HG02610 (cell line): Measurements from ENCODE around the gene GABRG3.
"Not testable (repeated sequence)": the region's sequence is repeated elsewhere in the genome, so short reads cannot be mapped to it uniquely, and the experiment has no call there.

ENCODE experiments used
- ATAC-seq: cut with Tn5 transposase; IDR thresholded peaks from one replicate; pipeline ENCODE4 v1.9.1; 2021; ENCODE audit warnings: mild to moderate bottlenecking, moderate library complexity; ENCODE audit not compliant: unreplicated experiment

GABRG3 gene

GRCh38 chr15:26985050-26985449, 14.1 kb downstream of the GABRG3 start:
- no peak for ATAC-seq

DNA sequence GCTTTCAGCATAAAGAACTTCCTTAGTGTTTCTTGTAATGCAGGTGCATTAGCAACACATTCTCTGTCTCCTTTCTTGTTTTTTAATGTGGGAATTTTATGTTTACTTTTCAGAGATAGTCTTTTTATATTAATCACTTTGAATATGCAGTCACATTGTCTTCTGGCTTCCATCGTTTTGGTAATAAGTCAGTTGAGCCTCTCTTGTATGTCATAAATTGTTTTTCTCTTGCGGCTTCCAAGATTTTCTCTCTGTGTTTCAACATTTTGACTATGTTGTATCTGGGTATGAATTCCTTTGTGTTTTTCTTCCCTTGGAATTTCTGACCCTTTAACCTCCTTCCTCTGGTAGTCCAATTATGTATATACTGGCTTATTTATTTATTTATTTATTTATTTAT, 25.3 kb downstream of the GABRG3 start:
- ATAC-seq, result no peak

- not testable (repeated sequence) for ATAC-seq
These were observed 32.0 kb downstream of the GABRG3 start for GRCh38 chr15:27003003-27003402.

- not testable (repeated sequence) for ATAC-seq
These were observed 33.2 kb downstream of the GABRG3 start for GRCh38 chr15:27004226-27004625.

GRCh38 chr15:27017168-27017809, 46.3 kb downstream of the GABRG3 start:
- ATAC-seq, result no peak

GRCh38 chr15:27019687-27020086, 48.7 kb downstream of the GABRG3 start:
- no peak for ATAC-seq

DNA sequence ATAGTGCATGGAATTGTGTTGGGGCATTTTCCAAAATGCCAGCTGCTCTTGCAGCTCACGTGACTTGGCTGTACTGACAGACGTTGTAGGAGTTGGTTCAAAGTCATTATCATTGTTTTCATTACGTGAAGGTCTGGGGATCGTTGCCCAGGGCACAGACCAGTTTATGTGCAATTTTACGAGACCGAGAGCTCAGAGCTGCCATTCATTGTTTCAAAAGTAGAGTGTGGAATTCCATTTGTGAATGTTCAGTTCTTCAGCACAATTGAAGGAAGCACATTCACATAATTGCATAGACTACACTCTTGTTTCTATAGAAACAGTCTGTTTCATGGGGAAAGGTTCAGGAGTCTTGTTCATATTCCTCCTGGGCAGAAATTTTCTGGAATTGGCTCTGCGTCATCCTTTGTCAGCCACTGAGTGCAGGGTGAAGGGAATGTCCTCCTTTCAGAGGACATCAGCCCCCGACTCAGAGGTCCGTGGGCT, 54.5 kb downstream of the GABRG3 start:
- no peak for ATAC-seq

DNA sequence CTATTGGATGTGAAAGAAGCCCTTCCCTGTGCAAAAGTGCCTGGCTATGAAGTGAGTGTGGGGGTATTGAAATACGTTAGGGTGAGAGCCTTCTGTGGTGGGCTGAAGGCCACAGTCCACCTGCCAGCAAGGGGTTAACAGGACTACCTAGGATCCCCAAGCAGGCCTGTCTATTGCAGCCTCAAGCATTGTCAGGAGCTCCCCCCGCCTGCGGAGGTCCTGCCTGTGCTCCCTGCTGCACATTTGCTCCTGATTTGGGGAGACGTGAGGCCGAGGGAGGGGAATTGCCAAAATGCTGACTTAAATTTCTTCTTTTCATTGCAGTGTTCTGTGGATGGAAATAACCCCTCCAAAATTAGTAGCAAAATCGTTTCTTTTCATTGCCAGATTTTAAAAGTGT, 56.2 kb downstream of the GABRG3 start:
- no peak for ATAC-seq

DNA sequence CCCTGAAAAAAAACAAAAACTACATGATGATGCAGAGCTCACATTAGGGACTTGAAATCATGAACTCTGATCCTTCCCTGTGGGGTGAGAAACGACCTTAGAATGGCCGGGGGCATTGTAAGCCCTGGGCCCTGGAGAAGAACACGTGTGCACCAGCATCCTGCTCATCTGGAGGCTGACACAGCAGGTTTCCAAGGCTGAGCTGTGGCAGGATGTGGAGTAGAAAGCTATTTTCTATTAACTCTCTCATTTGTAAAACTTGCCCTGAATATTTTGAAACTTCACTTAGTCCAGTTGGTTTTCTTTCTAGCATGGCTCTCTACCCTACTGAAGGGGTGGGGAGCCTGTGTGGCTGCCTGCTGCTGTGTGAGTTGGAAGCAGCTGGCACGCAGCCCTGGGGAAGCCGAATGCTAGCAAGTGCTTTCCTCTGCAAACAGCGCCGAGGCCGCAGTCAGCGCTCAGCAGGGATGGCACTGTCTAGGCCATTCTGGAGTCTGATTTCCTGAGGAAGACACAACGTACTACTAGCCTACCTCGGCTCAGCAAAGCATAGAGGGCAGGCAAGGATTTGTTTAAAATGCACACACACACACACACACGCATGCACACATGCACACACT, 58.0 kb downstream of the GABRG3 start:
- no peak for ATAC-seq

GRCh38 chr15:27036210-27036609, 65.2 kb downstream of the GABRG3 start:
- no peak for ATAC-seq

DNA sequence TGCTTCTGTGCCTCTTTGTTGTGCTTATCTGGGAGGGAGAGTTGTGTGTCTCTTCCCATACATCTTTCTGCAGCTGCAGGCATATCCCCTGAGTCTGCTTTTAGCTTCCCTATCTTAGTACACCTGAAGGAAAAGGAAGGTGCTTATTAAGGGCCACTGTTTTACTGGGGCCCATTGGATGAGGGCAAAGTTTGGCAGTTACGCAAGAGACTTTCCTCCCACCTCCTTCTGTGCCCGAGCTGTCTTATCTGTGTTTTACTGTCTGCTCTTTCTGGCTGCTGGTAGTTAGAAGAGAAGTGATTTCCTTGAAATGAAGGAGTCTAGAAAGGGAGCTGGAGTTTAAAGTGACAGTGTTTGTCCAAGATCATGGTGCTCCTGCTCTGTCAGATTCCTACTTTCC, 66.5 kb downstream of the GABRG3 start:
- ATAC-seq, result no peak

DNA sequence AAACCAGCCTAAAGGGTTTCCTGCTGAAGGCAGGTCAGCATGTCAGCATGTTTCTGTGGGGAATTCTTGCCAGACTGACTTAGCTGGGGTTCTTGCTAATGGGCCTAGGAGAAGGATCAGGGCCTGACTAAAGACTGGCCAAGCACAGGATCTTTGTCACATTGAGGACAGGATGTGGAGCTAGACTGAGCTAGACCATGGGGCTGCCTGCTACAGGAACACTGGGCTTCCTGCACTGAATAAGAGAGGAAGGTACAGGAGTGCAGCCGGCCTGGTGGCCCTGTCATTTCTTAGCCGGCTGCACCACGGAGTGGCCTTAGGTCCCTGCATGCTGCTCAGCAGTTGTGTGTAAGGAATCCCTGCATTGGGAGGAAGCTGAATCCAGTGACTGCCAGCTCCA, 68.2 kb downstream of the GABRG3 start:
- no peak for ATAC-seq

GRCh38 chr15:27042230-27042629, 71.2 kb downstream of the GABRG3 start:
- no peak for ATAC-seq

DNA sequence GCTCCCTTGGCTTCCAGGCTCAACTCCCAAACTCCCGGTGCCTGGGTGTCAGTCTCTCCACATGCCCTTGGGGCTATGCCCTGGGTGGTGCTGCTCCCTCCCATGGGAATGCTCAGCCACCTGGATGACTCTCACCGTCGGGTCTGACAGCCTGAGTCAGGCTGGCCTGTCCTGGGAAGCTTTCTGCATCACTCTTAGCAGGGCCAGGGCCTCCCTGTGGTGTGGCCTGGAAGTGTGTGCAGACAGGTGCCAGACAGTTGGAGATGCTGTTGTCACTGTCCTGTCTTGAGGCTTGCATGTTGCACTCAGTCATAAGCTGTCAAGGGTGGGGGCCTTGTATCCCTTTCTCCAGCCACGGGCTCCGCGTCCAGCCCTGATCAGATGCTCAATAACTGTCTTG, 71.7 kb downstream of the GABRG3 start:
- no peak for ATAC-seq

- ATAC-seq, result no peak
These were observed 72.8 kb downstream of the GABRG3 start for GRCh38 chr15:27043770-27044169.

DNA sequence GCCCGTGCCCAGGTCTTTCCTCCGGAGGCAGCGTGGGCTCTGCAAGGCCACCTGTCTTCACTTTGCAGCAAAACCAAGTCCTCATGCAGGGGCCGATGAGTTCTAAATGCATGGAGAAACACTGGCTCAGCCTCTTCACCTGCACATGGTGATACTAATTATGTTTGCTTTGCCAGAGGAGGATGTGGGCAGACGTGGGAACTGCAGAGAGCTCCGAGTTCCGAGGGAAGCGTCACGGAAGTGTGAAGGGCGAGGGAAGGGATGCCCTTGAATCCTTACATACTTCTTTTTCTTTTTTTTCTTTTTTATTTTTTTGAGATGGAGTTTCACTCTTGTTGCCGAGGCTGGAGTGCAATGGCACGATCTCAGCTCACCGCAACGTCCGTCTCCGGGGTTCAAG, 74.8 kb downstream of the GABRG3 start:
- ATAC-seq, result no peak

- ATAC-seq, result no peak
These were observed 75.9 kb downstream of the GABRG3 start for GRCh38 chr15:27046880-27047279.

GRCh38 chr15:27050163-27050562, 79.2 kb downstream of the GABRG3 start:
- no peak for ATAC-seq

- ATAC-seq, result no peak
These were observed 83.4 kb downstream of the GABRG3 start for GRCh38 chr15:27054426-27054825.

GRCh38 chr15:27057904-27058645, 87.1 kb downstream of the GABRG3 start:
- no peak for ATAC-seq

DNA sequence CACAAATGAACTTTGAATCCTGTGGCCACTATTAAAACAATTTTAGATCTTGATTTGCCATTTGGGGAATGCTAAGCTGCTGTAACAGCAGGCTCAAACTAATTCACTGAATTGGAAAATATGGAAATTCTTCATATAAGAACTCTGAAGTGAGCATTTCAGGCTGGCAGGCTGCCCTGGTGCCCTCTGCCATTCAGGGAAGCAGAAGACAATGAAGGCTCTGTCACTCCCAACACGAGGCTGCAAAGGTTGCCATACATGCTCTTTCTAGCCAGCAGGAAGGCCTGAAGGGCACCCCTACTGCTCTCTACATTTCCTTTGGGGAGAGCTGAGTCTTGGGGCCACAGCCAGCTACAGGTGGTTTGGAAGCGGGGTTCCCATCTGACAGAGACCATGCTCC, 88.0 kb downstream of the GABRG3 start:
- ATAC-seq, result no peak

GRCh38 chr15:27059610-27060202, 88.7 kb downstream of the GABRG3 start:
- peak; percentile 83 for ATAC-seq
